GM23248 (cell line): ENCODE data around the gene CLEC4F.

Source experiments
- EZH2 ChIP-seq: fragments of 200-600 bp; sonication (generic); IDR thresholded peaks from 2 replicates; pipeline ENCODE4 v1.6.1; 2018; ENCODE audit warnings: antibody characterized with exemption, mild to moderate bottlenecking; ENCODE audit not compliant: insufficient read depth, poor library complexity, severe bottlenecking
- EZH2phosphoT487 ChIP-seq: fragments of 200-600 bp; sonication (generic); IDR thresholded peaks from 2 replicates; pipeline ENCODE4 v1.6.1; 2018; ENCODE audit warnings: antibody characterized with exemption, moderate library complexity, mild to moderate bottlenecking, low read depth; ENCODE audit not compliant: insufficient read depth

- TF ChIP-seq EZH2phosphoT487 (no peak), EZH2 (no peak)
Observed at GRCh38 chr2:70833246-70833645, 12.8 kb upstream of the CLEC4F start.
